ENCODE measurements around the gene TASL.
A peak's percentile ranks its signal among the peaks of the same experiment; 100 is the strongest.
"Not testable (repeated sequence)": the region's sequence is repeated elsewhere in the genome, so short reads cannot be mapped to it uniquely, and the experiment has no call there.

Gene TASL

DNA sequence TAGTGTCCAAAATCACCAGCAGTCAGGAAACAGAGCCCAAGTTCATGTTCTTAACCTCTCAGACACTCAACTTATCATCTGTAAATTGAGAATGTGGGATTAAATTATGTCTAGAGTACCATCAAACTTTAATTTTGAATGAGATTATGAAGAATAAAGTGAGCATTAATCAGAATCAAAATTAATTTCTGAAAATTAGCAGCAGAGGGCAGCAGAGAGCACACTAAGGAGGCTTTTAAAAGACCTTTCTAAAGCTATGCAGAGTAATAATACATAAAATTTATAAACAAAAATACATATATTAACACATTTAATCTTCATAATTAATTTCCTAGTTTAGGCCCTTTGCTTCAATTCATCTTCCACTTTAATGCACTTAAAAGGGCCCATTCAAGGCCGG is 7.1 kb downstream of the TASL start:
- no peak for DNase-seq (ENCODE audit: low read depth, low spot score)
- POLR2A ChIA-PET: no interaction called here
- CTCF ChIA-PET: interaction anchor here (0.6 to 2.1 kb wide), 18 partner anchors 8 to 1878 kb away, joined by 3 to 12 read pairs (median 4); no protein-coding TSS in a partner anchor
- TF ChIP-seq, protein P1, sequence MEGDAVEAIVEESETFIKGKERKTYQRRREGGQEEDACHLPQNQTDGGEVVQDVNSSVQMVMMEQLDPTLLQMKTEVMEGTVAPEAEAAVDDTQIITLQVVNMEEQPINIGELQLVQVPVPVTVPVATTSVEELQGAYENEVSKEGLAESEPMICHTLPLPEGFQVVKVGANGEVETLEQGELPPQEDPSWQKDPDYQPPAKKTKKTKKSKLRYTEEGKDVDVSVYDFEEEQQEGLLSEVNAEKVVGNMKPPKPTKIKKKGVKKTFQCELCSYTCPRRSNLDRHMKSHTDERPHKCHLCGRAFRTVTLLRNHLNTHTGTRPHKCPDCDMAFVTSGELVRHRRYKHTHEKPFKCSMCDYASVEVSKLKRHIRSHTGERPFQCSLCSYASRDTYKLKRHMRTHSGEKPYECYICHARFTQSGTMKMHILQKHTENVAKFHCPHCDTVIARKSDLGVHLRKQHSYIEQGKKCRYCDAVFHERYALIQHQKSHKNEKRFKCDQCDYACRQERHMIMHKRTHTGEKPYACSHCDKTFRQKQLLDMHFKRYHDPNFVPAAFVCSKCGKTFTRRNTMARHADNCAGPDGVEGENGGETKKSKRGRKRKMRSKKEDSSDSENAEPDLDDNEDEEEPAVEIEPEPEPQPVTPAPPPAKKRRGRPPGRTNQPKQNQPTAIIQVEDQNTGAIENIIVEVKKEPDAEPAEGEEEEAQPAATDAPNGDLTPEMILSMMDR (IDR thresholded peaks at IDR 0.05; ENCODE audit: insufficient read depth, low read length, missing control alignments): no peak
- no peak overlapping the region for H3K4me3 ChIP-seq (ENCODE audit: low read depth, low read length)

DNA sequence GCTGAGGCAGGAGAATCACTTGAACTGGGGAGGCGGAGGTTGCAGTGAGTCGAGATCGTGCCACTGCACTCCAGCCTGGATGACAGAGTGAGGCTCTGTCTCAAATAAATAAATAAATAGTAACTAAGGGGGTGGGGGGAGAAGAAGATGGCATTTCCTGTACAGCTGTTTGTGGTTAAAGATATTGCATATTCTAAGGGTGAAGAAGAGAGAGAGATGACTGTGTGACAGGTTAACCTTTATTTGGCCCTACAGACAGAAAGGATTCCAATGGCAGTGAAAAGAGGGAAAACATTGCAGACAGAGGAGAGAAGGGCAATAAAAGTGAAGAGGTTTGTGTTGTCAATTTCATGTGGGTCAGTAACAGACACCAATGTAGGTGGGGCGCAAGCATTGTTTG is 9.4 kb downstream of the TASL start:
- POLR2A ChIA-PET: no interaction called here
- TF ChIP-seq, protein P1 (IDR thresholded peaks at IDR 0.05; ENCODE audit: insufficient read depth, low read length, missing control alignments): no peak
- DNase-seq (ENCODE audit: low read depth, low spot score): peak; percentile 3
- no peak overlapping the region for H3K4me3 ChIP-seq (ENCODE audit: low read depth, low read length)
- CTCF ChIA-PET: no interaction called here

DNA sequence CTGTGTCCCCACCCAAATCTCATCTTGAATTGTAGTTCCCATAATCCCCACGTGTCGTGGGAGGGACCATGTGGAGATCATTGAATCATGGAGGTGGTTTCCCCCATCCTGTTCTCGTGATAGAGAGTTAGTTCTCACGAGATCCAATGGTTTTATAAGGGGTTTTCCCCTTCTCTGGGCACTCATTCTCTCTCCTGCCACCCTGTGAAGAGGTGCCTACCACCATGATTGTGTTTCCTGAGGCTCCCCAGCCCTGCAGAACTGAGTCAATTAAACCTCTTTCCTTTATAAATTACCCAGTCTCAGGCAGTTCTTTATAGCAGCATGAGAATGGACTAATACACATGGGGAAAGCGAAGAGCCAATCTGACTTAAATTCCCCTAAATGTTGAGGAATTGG is 14.5 kb downstream of the TASL start:
- CTCF ChIA-PET: not testable (repeated sequence)

DNA sequence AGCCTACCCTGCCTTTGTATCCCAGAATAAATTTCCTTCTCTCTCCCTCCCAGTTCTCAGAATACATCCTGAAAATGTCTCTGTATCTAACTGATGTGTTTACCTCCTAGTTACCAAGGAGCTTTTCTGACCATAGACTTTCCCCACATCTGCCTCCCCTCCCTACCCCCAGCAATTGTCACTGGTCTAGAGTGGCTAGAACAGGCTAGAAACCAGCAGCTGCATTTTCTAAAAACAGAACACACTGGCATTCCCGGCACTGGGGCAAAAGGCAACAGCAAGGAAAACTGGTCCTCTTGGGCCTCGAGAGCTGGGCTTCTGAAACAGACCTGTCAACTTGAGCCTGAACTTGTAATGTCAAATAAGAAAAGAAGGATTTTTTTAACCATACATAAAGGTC is 16.4 kb downstream of the TASL start:
- ChIA-PET CTCF (no interaction called here), POLR2A (no interaction called here)
- TF ChIP-seq, protein P1 (IDR thresholded peaks at IDR 0.05; ENCODE audit: insufficient read depth, low read length, missing control alignments): no peak
- DNase-seq (ENCODE audit: low read depth, low spot score): no peak
- no peak overlapping the region for H3K4me3 ChIP-seq (ENCODE audit: low read depth, low read length)

More for the DNA sequence above, 14.5 kb downstream of the TASL start:
- H3K4me3 ChIP-seq (ENCODE audit: low read depth, low read length); DNase-seq (ENCODE audit: low read depth, low spot score); POLR2A ChIA-PET: not testable (repeated sequence)

DNA sequence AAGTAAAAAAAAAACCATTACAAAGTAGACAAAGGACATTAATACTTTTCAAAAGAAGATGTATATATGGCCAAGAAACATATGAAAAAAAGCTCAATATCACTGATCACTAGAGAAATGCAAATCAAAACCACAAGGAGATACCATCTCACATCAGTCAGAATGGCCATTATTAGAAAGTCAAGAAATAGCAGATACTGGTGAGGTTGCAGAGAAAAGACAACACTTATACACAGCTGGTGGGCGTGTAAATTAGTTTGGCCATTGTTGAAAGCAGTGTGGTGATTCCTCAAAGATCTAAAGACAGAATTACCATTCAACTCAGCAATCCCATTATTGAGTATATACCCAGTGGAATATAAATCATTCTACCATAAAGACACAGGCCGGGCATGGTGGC is 39.3 kb downstream of the TASL start:
- no peak for DNase-seq (ENCODE audit: low read depth, low spot score)
- no peak overlapping the region for H3K4me3 ChIP-seq (ENCODE audit: low read depth, low read length)
- TF ChIP-seq, protein P1 (IDR thresholded peaks at IDR 0.05; ENCODE audit: insufficient read depth, low read length, missing control alignments): no peak
- ChIA-PET POLR2A (no interaction called here), CTCF (no interaction called here)

DNA sequence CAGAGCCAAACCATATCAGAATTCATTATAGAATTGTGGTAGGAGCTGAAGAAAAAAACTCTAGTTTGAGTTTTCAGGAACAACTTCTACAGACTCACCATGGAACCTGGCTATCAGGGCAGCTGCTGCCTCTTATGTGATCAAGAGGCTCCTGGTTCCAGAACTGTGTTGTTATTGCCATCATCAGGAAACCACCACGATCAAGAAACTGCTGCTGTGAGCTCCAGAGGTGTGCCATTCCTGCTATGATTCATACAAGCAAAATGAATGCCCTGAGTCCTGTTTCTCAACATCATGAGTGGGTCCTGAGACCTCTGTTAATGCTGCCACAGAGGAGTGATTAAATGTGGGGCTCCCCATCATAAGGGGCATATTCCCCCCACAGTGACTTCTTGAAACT is 43.7 kb downstream of the TASL start:
- POLR2A ChIA-PET: no interaction called here
- H3K4me3 ChIP-seq (ENCODE audit: low read depth, low read length): no peak overlapping the region
- no peak for DNase-seq (ENCODE audit: low read depth, low spot score)
- CTCF ChIA-PET: interaction anchor here (1.1 kb wide), 1 partner anchor 35 kb away, joined by 3 read pairs; no protein-coding TSS in a partner anchor
- TF ChIP-seq, protein P1 (IDR thresholded peaks at IDR 0.05; ENCODE audit: insufficient read depth, low read length, missing control alignments): no peak

DNA sequence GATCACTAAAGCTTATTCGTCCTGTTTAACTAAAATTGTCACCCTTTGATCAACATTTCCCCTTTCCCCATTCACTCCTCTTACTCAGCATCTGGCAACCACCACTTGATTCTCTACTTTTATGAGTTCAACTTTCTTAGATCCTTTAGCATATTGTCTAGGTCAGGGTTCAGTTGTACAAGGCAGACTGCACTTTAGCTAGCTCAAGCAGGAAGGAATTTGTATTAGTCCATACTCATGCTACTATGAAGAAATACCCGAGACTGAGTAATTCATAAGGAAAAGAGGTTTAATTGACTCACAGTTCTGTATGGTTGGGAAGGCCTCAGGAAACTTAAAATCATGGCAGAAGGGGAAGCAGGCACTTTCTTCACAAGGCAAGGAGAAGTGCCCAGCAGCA is 44.3 kb downstream of the TASL start:
- TF ChIP-seq, protein P1 (IDR thresholded peaks at IDR 0.05; ENCODE audit: insufficient read depth, low read length, missing control alignments): no peak
- ChIA-PET POLR2A (no interaction called here), CTCF (no interaction called here)
- no peak overlapping the region for H3K4me3 ChIP-seq (ENCODE audit: low read depth, low read length)
- DNase-seq (ENCODE audit: low read depth, low spot score): no peak

Measured in AG04449 (cell line).